ENCODE data around the gene ANKDD1B.
"Not testable (repeated sequence)": the region's sequence is repeated elsewhere in the genome, so short reads cannot be mapped to it uniquely, and the experiment has no call there.

- TF ChIP-seq BRCA1 (IDR thresholded peaks at IDR 0.05; ENCODE audit: low read depth, low read length); NRF1 (IDR thresholded peaks at IDR 0.05; ENCODE audit: low read depth, low read length); RNF2 (IDR thresholded peaks at IDR 0.05; ENCODE audit: borderline replicate concordance, low read depth, low read length, missing control alignments, poor library complexity, severe bottlenecking); YY1 (IDR thresholded peaks at IDR 0.05; ENCODE audit: low read depth, low read length); SRF (IDR thresholded peaks at IDR 0.05; ENCODE audit: low read depth, low read length): not testable (repeated sequence)
These were observed 3.9 kb upstream of the ANKDD1B start for GRCh38 chr5:75607341-75607740.

All from H1 (cell line).